ENCODE results near the gene SLC35F6. TPM values are rescaled to one million over a fixed set of nuclear protein-coding genes. Genes with fewer than 3 reads are reported as not detected.

Gene SLC35F6
- total RNA-seq, 1 donor: 83.6 TPM

GRCh38 chr2:26727641-26728561, 36.2 kb upstream of the SLC35F6 start:
- H2AFZ ChIP-seq (ENCODE audit: low read length): peak overlapping the region; percentile 62
- DNase-seq (ENCODE audit: insufficient read length, low spot score, missing footprints): peak; percentile 89
- H3K9me3 ChIP-seq (ENCODE audit: low read depth, low read length): no peaks in the 10 kb centered on the region
- no peaks in the 10 kb centered on the region for H4K20me1 ChIP-seq (ENCODE audit: insufficient read depth, low read length)
- TF ChIP-seq, protein P1, sequence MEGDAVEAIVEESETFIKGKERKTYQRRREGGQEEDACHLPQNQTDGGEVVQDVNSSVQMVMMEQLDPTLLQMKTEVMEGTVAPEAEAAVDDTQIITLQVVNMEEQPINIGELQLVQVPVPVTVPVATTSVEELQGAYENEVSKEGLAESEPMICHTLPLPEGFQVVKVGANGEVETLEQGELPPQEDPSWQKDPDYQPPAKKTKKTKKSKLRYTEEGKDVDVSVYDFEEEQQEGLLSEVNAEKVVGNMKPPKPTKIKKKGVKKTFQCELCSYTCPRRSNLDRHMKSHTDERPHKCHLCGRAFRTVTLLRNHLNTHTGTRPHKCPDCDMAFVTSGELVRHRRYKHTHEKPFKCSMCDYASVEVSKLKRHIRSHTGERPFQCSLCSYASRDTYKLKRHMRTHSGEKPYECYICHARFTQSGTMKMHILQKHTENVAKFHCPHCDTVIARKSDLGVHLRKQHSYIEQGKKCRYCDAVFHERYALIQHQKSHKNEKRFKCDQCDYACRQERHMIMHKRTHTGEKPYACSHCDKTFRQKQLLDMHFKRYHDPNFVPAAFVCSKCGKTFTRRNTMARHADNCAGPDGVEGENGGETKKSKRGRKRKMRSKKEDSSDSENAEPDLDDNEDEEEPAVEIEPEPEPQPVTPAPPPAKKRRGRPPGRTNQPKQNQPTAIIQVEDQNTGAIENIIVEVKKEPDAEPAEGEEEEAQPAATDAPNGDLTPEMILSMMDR (IDR thresholded peaks at IDR 0.05; ENCODE audit: extremely low read depth, low read depth, low read length): peak; percentile 24
- H3K27me3 ChIP-seq (ENCODE audit: insufficient read depth, low read length): no peaks in the 10 kb centered on the region
- H3K4me3 ChIP-seq (ENCODE audit: insufficient read depth, low read length): peak overlapping the region; percentile 48
- H3K4me1 ChIP-seq (ENCODE audit: insufficient read depth, low read length): peaks cover 25% of the 10 kb centered on the region
- peak overlapping the region; percentile 45 for H3K4me2 ChIP-seq (ENCODE audit: insufficient read depth, low read length)
- no peaks in the 10 kb centered on the region for H3K79me2 ChIP-seq (ENCODE audit: insufficient read depth, low read length)
- no peak overlapping the region for H3K27ac ChIP-seq (ENCODE audit: low read depth, low read length)
- no peaks in the 10 kb centered on the region for H3K36me3 ChIP-seq (ENCODE audit: insufficient read depth, low read length)

GRCh38 chr2:26729311-26729710, 34.8 kb upstream of the SLC35F6 start:
- H3K27ac ChIP-seq (ENCODE audit: low read depth, low read length): no peak overlapping the region
- no peaks in the 10 kb centered on the region for H3K79me2 ChIP-seq (ENCODE audit: insufficient read depth, low read length)
- no peak overlapping the region for H2AFZ ChIP-seq (ENCODE audit: low read length)
- no peak for DNase-seq (ENCODE audit: insufficient read length, low spot score, missing footprints)
- no peaks in the 10 kb centered on the region for H3K27me3 ChIP-seq (ENCODE audit: insufficient read depth, low read length)
- no peak overlapping the region for H3K4me3 ChIP-seq (ENCODE audit: insufficient read depth, low read length)
- no peaks in the 10 kb centered on the region for H3K9me3 ChIP-seq (ENCODE audit: low read depth, low read length)
- H3K4me2 ChIP-seq (ENCODE audit: insufficient read depth, low read length): no peak overlapping the region
- no peaks in the 10 kb centered on the region for H4K20me1 ChIP-seq (ENCODE audit: insufficient read depth, low read length)
- TF ChIP-seq, protein P1 (IDR thresholded peaks at IDR 0.05; ENCODE audit: extremely low read depth, low read depth, low read length): no peak
- H3K36me3 ChIP-seq (ENCODE audit: insufficient read depth, low read length): no peaks in the 10 kb centered on the region
- H3K4me1 ChIP-seq (ENCODE audit: insufficient read depth, low read length): peaks cover 11% of the 10 kb centered on the region

GRCh38 chr2:26730549-26731344, 33.3 kb upstream of the SLC35F6 start:
- TF ChIP-seq, protein P1 (IDR thresholded peaks at IDR 0.05; ENCODE audit: extremely low read depth, low read depth, low read length): no peak
- Histone ChIP-seq H4K20me1 (ENCODE audit: insufficient read depth, low read length) (no peaks in the 10 kb centered on the region), H3K4me1 (ENCODE audit: insufficient read depth, low read length) (no peaks in the 10 kb centered on the region), H3K27ac (ENCODE audit: low read depth, low read length) (no peak overlapping the region), H2AFZ (ENCODE audit: low read length) (no peak overlapping the region), H3K79me2 (ENCODE audit: insufficient read depth, low read length) (no peaks in the 10 kb centered on the region), H3K36me3 (ENCODE audit: insufficient read depth, low read length) (no peaks in the 10 kb centered on the region), H3K4me2 (ENCODE audit: insufficient read depth, low read length) (no peak overlapping the region), H3K4me3 (ENCODE audit: insufficient read depth, low read length) (no peak overlapping the region), H3K9me3 (ENCODE audit: low read depth, low read length) (no peaks in the 10 kb centered on the region), H3K27me3 (ENCODE audit: insufficient read depth, low read length) (no peaks in the 10 kb centered on the region)
- no peak for DNase-seq (ENCODE audit: insufficient read length, low spot score, missing footprints)

DNA sequence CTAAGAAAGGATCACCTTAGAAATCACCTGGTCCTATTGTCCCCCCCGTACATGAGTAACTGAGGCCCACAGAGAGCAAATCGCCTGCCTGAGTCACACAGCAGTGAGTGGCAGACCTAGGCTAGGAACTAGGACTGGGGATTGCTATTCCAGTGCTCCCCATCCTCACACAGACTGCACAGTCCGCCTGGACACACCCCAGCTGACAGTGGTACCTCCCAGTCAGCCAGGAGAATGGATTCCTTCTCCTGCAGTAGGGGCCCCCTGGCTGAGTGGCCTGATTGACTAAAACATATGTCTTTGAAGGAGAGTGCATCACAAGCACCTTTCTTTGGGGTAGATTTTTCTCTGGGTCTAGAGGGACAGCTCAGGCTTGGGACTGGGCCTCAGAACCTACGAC, 32.4 kb upstream of the SLC35F6 start:
- no peaks in the 10 kb centered on the region for H3K9me3 ChIP-seq (ENCODE audit: low read depth, low read length)
- TF ChIP-seq, protein P1 (IDR thresholded peaks at IDR 0.05; ENCODE audit: extremely low read depth, low read depth, low read length): no peak
- no peak for DNase-seq (ENCODE audit: insufficient read length, low spot score, missing footprints)
- H3K27me3 ChIP-seq (ENCODE audit: insufficient read depth, low read length): no peaks in the 10 kb centered on the region
- H3K36me3 ChIP-seq (ENCODE audit: insufficient read depth, low read length): no peaks in the 10 kb centered on the region
- H3K4me1 ChIP-seq (ENCODE audit: insufficient read depth, low read length): no peaks in the 10 kb centered on the region
- H3K4me2 ChIP-seq (ENCODE audit: insufficient read depth, low read length): no peak overlapping the region
- no peaks in the 10 kb centered on the region for H3K79me2 ChIP-seq (ENCODE audit: insufficient read depth, low read length)
- H3K27ac ChIP-seq (ENCODE audit: low read depth, low read length): no peak overlapping the region
- no peak overlapping the region for H2AFZ ChIP-seq (ENCODE audit: low read length)
- H4K20me1 ChIP-seq (ENCODE audit: insufficient read depth, low read length): no peaks in the 10 kb centered on the region
- no peak overlapping the region for H3K4me3 ChIP-seq (ENCODE audit: insufficient read depth, low read length)
